K562 (cell line): ENCODE measurements around the gene NUP98. TPM values are rescaled to one million over a fixed set of nuclear protein-coding genes. Genes with fewer than 3 reads are reported as not detected.

Experiments
- KLF13 ChIP-seq: fragments of 450-650 bp; IDR thresholded peaks from 2 replicates; pipeline ENCODE4 v1.6.1; 2016; ENCODE audit warnings: missing genetic modification characterization, low read depth, mild to moderate bottlenecking, missing compliant biosample characterization, moderate library complexity, borderline replicate concordance
- MAFG ChIP-seq: fragments of 450-650 bp; conservative IDR thresholded peaks from 2 replicates; pipeline ENCODE4 v1.6.1; 2016; ENCODE audit warnings: missing genetic modification characterization, missing compliant biosample characterization
- MCM7 ChIP-seq, 2 experiments: fragments of 450-650 bp; IDR thresholded peaks; 2 replicates each; pipeline ENCODE4 v1.6.1; 2016 to 2018
- NR2C2 ChIP-seq, 2 experiments: fragments of 200-800 bp in 1 of 2; sonication (Bioruptor generic) in 1 of 2; sonication (generic) in 1 of 2; formaldehyde crosslinking in 1 of 2; IDR thresholded peaks; 2 replicates each; pipeline versions ENCODE4 v1.6.1 to v1.8.0; 2016 to 2022; ENCODE audit warnings: mild to moderate bottlenecking in 1 of 2, missing compliant biosample characterization in 1 of 2, missing genetic modification characterization in 1 of 2, missing genetic modification reagents in 1 of 2
- POLR2A ChIP-seq: fragments of 450-650 bp; conservative IDR thresholded peaks from 2 replicates; pipeline ENCODE4 v1.6.1; 2016
- REST ChIP-seq, 2 experiments: fragments of 450-650 bp; formaldehyde crosslinking in 1 of 2; IDR thresholded peaks; 2 replicates each; pipeline versions ENCODE4 v1.4.0 to v1.6.1; 2014 to 2020; ENCODE audit warnings: mild to moderate bottlenecking in 2 of 2, borderline replicate concordance in 1 of 2, low read depth in 1 of 2
- ZBTB5 ChIP-seq: fragments of 450-650 bp; IDR thresholded peaks from 2 replicates; pipeline ENCODE4 v1.6.1; 2017; ENCODE audit warnings: antibody characterized with exemption
- ZKSCAN8 ChIP-seq: fragments of 200-800 bp; sonication (Bioruptor generic); IDR thresholded peaks from 2 replicates; pipeline ENCODE4 v1.6.1; 2016; ENCODE audit warnings: missing genetic modification characterization, missing compliant biosample characterization
- ZNF830 ChIP-seq: fragments of 250-450 bp; sonication (Bioruptor Pico); IDR thresholded peaks from 2 replicates; pipeline ENCODE4 v1.5.0; 2021; ENCODE audit warnings: mild to moderate bottlenecking
- polyA plus RNA-seq, 8 experiments: library from polyadenylated mRNA; depleted of rRNA in 4 of 8; stranded (reverse) in 5 of 8; unstranded in 3 of 8; fragments of >200 nt; fragmentation: Nextera tagmentation in 2 of 8; fragmentation: Illumina TruSeq in 1 of 8; extraction: Ambion mirVana in 2 of 8; extraction: Trizol in 1 of 8; gene quantifications; 2 replicates each; pipeline versions ENCODE4 v1.2.1 to v1.2.3, GENCODE V29; 2011 to 2014; ENCODE audit warnings: inconsistent platforms in 1 of 8, missing spikeins in 1 of 8
- total RNA-seq, 7 experiments: library from RNA; depleted of rRNA in 6 of 7; stranded (reverse); fragments of >200 nt in 6 of 7; fragmentation: Illumina TruSeq in 2 of 7; extraction: Trizol in 2 of 7; gene quantifications; 2 replicates each; pipeline versions ENCODE4 v1.2.1 to v1.2.3, GENCODE V29; 2011 to 2021; ENCODE audit warnings: low replicate concordance in 1 of 7
- TF ChIP-seq, protein P1 (sequence below): sonication (generic); IDR thresholded peaks from 2 replicates; pipeline ENCODE4 v1.6.1; 2016
- TF ChIP-seq, protein P2 (sequence below): fragments of 250-450 bp; sonication (Bioruptor Pico); IDR thresholded peaks from 2 replicates; pipeline ENCODE4 v1.4.0; 2020

NUP98 gene
- total and polyA plus RNA-seq, 9 of the 15 experiments (the other 6 are each of a cell fraction or from before 2014, with no cell fraction given): 45.1 to 196 (median 130) TPM

DNA sequence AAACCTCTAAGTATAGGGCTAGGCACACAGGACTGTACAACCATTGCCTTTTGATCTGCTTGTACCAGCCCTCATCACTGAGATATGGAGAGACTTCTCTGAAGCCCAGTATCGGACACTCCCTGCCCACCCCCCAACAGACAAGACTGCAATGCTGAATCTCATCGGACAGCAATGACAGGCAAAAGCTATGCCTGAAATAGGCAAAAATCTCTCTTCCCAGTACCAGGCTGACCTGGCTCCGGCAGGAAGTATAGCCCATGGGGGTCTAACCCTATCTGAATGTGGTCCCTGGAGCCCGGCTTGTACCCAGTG lies 37.0 kb upstream of the NUP98 start (continued):
- TF ChIP-seq ZKSCAN8 (CRISPR knock-in tag): no peak
- peak; percentile 33; the same call in 1 of the 2 replicates for TF ChIP-seq NR2C2 (CRISPR knock-in tag; IDR thresholded peaks at IDR 0.05)
- no peak for TF ChIP-seq NR2C2 (tag; IDR thresholded peaks at IDR 0.05)
- TF ChIP-seq, protein P1, sequence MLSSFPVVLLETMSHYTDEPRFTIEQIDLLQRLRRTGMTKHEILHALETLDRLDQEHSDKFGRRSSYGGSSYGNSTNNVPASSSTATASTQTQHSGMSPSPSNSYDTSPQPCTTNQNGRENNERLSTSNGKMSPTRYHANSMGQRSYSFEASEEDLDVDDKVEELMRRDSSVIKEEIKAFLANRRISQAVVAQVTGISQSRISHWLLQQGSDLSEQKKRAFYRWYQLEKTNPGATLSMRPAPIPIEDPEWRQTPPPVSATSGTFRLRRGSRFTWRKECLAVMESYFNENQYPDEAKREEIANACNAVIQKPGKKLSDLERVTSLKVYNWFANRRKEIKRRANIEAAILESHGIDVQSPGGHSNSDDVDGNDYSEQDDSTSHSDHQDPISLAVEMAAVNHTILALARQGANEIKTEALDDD: no peak
- TF ChIP-seq, protein P2, sequence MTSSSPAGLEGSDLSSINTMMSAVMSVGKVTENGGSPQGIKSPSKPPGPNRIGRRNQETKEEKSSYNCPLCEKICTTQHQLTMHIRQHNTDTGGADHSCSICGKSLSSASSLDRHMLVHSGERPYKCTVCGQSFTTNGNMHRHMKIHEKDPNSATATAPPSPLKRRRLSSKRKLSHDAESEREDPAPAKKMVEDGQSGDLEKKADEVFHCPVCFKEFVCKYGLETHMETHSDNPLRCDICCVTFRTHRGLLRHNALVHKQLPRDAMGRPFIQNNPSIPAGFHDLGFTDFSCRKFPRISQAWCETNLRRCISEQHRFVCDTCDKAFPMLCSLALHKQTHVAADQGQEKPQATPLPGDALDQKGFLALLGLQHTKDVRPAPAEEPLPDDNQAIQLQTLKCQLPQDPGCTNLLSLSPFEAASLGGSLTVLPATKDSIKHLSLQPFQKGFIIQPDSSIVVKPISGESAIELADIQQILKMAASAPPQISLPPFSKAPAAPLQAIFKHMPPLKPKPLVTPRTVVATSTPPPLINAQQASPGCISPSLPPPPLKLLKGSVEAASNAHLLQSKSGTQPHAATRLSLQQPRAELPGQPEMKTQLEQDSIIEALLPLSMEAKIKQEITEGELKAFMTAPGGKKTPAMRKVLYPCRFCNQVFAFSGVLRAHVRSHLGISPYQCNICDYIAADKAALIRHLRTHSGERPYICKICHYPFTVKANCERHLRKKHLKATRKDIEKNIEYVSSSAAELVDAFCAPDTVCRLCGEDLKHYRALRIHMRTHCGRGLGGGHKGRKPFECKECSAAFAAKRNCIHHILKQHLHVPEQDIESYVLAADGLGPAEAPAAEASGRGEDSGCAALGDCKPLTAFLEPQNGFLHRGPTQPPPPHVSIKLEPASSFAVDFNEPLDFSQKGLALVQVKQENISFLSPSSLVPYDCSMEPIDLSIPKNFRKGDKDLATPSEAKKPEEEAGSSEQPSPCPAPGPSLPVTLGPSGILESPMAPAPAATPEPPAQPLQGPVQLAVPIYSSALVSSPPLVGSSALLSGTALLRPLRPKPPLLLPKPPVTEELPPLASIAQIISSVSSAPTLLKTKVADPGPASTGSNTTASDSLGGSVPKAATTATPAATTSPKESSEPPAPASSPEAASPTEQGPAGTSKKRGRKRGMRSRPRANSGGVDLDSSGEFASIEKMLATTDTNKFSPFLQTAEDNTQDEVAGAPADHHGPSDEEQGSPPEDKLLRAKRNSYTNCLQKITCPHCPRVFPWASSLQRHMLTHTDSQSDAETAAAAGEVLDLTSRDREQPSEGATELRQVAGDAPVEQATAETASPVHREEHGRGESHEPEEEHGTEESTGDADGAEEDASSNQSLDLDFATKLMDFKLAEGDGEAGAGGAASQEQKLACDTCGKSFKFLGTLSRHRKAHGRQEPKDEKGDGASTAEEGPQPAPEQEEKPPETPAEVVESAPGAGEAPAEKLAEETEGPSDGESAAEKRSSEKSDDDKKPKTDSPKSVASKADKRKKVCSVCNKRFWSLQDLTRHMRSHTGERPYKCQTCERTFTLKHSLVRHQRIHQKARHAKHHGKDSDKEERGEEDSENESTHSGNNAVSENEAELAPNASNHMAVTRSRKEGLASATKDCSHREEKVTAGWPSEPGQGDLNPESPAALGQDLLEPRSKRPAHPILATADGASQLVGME: no peak
- TF ChIP-seq ZNF830 (CRISPR knock-in tag): no peak
- no peak for TF ChIP-seq MCM7 (IDR thresholded peaks at IDR 0.05)
- peak; percentile 43; the same call in 1 of the 2 replicates for TF ChIP-seq KLF13 (tag)
- TF ChIP-seq ZBTB5: no peak
- no peak; the same call in 1 of the 2 replicates for TF ChIP-seq MAFG
- TF ChIP-seq REST (IDR thresholded peaks at IDR 0.05; ENCODE audit: borderline replicate concordance): no peak; the same call in 1 of the 2 replicates
- TF ChIP-seq REST (CRISPR knock-in tag; IDR thresholded peaks at IDR 0.05; ENCODE audit: low read depth): 0 out of 2 replicates have a peak, but pooled peaks have one; percentile 24
- TF ChIP-seq POLR2A: peak; percentile 52; the same call in 1 of the 2 replicates
